ENCODE data around the gene PARPBP. TPM values are rescaled to one million over a fixed set of nuclear protein-coding genes. Genes with fewer than 3 reads are reported as not detected.

Gene PARPBP, protein sequence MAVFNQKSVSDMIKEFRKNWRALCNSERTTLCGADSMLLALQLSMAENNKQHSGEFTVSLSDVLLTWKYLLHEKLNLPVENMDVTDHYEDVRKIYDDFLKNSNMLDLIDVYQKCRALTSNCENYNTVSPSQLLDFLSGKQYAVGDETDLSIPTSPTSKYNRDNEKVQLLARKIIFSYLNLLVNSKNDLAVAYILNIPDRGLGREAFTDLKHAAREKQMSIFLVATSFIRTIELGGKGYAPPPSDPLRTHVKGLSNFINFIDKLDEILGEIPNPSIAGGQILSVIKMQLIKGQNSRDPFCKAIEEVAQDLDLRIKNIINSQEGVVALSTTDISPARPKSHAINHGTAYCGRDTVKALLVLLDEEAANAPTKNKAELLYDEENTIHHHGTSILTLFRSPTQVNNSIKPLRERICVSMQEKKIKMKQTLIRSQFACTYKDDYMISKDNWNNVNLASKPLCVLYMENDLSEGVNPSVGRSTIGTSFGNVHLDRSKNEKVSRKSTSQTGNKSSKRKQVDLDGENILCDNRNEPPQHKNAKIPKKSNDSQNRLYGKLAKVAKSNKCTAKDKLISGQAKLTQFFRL
- polyA plus RNA-seq (2012; rRNA removed) = 3.1 and 3.9 TPM in 2 replicates
- 5.3 and 6.9 TPM in 2 replicates for polyA plus RNA-seq (2012; cell fraction: cytosol; rRNA removed)
- 2.8 and 4.6 TPM in 2 replicates for polyA plus RNA-seq (2012; cell fraction: nucleus; rRNA removed)

DNA sequence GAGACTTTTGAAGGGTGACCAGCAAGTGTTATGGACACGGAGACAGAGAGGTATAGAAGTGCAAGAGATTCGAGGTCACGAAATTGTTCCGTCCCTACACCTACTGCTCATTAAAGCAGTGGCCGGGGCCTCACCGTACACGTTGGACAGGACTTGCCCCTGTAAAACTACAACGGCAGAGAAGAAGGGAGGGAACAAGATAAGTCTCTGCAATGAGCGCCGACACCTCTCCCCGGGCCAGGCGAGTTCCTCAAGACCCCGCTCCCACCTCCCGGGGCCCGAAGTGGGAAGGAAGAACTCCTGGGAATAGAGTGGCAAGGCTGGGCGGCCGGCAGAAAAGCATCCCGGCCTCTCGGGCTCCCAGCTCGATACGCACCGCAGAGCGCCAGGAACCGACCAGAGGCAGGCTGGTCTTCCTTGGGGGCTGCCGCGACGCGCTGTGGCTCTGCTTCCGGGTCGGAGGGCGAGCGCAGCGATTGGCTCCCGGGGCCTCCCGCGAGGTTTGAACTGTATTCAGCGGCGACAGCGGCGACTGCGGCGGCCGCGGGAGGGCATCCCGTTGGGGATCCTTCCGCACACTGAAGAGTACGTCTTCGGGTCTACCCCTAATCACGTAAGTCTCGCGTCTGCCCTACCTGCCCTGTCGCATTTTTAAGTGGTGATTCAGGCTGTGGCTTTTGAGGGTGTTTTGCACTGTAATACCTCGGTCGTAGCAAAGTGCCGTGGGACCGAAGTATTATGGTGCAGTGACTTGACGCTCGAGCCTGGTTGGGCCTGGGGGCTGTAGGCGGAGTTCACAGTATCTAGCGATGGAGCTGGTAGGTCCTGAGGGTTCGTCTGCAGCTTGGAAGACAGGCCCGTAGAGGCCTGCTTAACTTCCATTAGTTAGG, at the start of gene PARPBP, which contains the start of gene NUP37:
Gene PARPBP (plus strand): TSS at position 510 of the 890 bp plus-strand sequence. CDS start 3,706 bp downstream, outside the sequence.
Gene NUP37 (minus strand): TSS at position 441 of the 890 bp plus-strand sequence. CDS start 1,596 bp downstream, outside the sequence.
- Histone ChIP-seq H3K79me2 (ENCODE audit: insufficient read depth) (peaks cover 51% of the 10 kb centered on the region), H3K4me3 (ENCODE audit: low read depth in 2 of 2, low read length in 1 of 2) (peak within 1 kb of the TSS; percentile 86 to 95), H3K4me1 (ENCODE audit: control insufficient read depth in 1 of 2, insufficient read depth in 2 of 2, low read depth in 1 of 2, low read length in 1 of 2) (peaks cover 6 to 10% of the 10 kb centered on the region in 2 experiments; a peak in 3 of 4 replicates), H3K27me3 (ENCODE audit: insufficient read depth) (no peaks in the 10 kb centered on the region), H3K9me3 (no peaks in the 10 kb centered on the region), H4K20me1 (ENCODE audit: insufficient read depth) (no peaks in the 10 kb centered on the region), H3F3A (replicated peaks; ENCODE audit: insufficient read depth) (no peaks in the 10 kb centered on the region), H3K36me3 (replicated peaks in 1 of 2; ENCODE audit: control insufficient read depth in 1 of 2, insufficient read depth in 2 of 2, low read length in 1 of 2) (peaks cover 28 to 29% of the 10 kb centered on the region in 2 experiments), H3K9me2 (no peaks in the 10 kb centered on the region), H2AFZ (ENCODE audit: low read depth) (peak within 1 kb of the TSS; percentile 94), H3K27ac (ENCODE audit: low read depth in 2 of 2, low read length in 1 of 2) (peak within 1 kb of the TSS; percentile 62 to 86), H3K4me2 (peak within 1 kb of the TSS; percentile 85), H3K9ac (peak within 1 kb of the TSS; percentile 83)
- POLR2A ChIA-PET = interaction anchor here (0.6 to 1.0 kb wide), 2 partner anchors 58 to 211 kb away, joined by 3 read pairs; partner anchors contain the start of gene WASHC3
- WGBS (ENCODE audit: low lambda C conversion rate) = under 1% methylated on average over 28 of the region's 62 CpGs
- CTCF ChIA-PET = interaction anchor here (0.8 to 1.8 kb wide), 3 partner anchors 24 to 50 kb away, joined by 3 to 4 read pairs (median 4); no protein-coding TSS in a partner anchor
- peak; percentile 91 for DNase-seq
- TF ChIP-seq NFIC (IDR thresholded peaks at IDR 0.05; ENCODE audit: borderline replicate concordance) = no peak
- TF ChIP-seq, protein P1, sequence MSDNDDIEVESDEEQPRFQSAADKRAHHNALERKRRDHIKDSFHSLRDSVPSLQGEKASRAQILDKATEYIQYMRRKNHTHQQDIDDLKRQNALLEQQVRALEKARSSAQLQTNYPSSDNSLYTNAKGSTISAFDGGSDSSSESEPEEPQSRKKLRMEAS (IDR thresholded peaks at IDR 0.05; ENCODE audit: low read depth) = peak; percentile 92
- peak; percentile 96 for TF ChIP-seq ZBTB33 (IDR thresholded peaks at IDR 0.05; ENCODE audit: borderline replicate concordance, low read depth)
- no peak for TF ChIP-seq MEF2A (IDR thresholded peaks at IDR 0.05; ENCODE audit: borderline replicate concordance, low read depth)
- TF ChIP-seq TCF12 (IDR thresholded peaks at IDR 0.05) = 0 out of 2 replicates have a peak, but pooled peaks have one; percentile 16
- 0 out of 2 replicates have a peak, but pooled peaks have one; percentile 31 for TF ChIP-seq TEAD4 (IDR thresholded peaks at IDR 0.05; ENCODE audit: borderline replicate concordance, insufficient read depth)
- no peak for TF ChIP-seq FOSL2 (IDR thresholded peaks at IDR 0.05; ENCODE audit: borderline replicate concordance, low read depth)
- TF ChIP-seq POLR2AphosphoS5 (IDR thresholded peaks at IDR 0.05; ENCODE audit: low read depth, low read length) = peak; percentile 95
- peak; percentile 47; the same call in 1 of the 2 replicates for TF ChIP-seq YY1 (IDR thresholded peaks at IDR 0.05; ENCODE audit: low read depth)
- peak; percentile 87 for TF ChIP-seq GABPA (IDR thresholded peaks at IDR 0.05; ENCODE audit: low read depth)
- TF ChIP-seq, protein P2, sequence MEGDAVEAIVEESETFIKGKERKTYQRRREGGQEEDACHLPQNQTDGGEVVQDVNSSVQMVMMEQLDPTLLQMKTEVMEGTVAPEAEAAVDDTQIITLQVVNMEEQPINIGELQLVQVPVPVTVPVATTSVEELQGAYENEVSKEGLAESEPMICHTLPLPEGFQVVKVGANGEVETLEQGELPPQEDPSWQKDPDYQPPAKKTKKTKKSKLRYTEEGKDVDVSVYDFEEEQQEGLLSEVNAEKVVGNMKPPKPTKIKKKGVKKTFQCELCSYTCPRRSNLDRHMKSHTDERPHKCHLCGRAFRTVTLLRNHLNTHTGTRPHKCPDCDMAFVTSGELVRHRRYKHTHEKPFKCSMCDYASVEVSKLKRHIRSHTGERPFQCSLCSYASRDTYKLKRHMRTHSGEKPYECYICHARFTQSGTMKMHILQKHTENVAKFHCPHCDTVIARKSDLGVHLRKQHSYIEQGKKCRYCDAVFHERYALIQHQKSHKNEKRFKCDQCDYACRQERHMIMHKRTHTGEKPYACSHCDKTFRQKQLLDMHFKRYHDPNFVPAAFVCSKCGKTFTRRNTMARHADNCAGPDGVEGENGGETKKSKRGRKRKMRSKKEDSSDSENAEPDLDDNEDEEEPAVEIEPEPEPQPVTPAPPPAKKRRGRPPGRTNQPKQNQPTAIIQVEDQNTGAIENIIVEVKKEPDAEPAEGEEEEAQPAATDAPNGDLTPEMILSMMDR (IDR thresholded peaks at IDR 0.05) = no peak; the same call in 1 of the 2 replicates
- TF ChIP-seq EP300 (IDR thresholded peaks at IDR 0.05; ENCODE audit: borderline replicate concordance in 1 of 2, low read depth in 1 of 2, low read length in 1 of 2) = peak in 1 of 2 experiments; percentile 35; a peak in 1 of 4 replicates
- no peak for TF ChIP-seq SMC3 (IDR thresholded peaks at IDR 0.05; ENCODE audit: low read depth, low read length)
- TF ChIP-seq, protein P3, sequence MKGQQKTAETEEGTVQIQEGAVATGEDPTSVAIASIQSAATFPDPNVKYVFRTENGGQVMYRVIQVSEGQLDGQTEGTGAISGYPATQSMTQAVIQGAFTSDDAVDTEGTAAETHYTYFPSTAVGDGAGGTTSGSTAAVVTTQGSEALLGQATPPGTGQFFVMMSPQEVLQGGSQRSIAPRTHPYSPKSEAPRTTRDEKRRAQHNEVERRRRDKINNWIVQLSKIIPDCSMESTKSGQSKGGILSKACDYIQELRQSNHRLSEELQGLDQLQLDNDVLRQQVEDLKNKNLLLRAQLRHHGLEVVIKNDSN (IDR thresholded peaks at IDR 0.05; ENCODE audit: borderline replicate concordance, low read depth) = no peak
- TF ChIP-seq, protein P4, sequence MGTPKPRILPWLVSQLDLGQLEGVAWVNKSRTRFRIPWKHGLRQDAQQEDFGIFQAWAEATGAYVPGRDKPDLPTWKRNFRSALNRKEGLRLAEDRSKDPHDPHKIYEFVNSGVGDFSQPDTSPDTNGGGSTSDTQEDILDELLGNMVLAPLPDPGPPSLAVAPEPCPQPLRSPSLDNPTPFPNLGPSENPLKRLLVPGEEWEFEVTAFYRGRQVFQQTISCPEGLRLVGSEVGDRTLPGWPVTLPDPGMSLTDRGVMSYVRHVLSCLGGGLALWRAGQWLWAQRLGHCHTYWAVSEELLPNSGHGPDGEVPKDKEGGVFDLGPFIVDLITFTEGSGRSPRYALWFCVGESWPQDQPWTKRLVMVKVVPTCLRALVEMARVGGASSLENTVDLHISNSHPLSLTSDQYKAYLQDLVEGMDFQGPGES (IDR thresholded peaks at IDR 0.05; ENCODE audit: low read depth, low read length) = peak; percentile 38; the same call in 1 of the 2 replicates
- TF ChIP-seq PBX3 (IDR thresholded peaks at IDR 0.05) = 0 out of 2 replicates have a peak, but pooled peaks have one; percentile 33
- TF ChIP-seq, protein P5, sequence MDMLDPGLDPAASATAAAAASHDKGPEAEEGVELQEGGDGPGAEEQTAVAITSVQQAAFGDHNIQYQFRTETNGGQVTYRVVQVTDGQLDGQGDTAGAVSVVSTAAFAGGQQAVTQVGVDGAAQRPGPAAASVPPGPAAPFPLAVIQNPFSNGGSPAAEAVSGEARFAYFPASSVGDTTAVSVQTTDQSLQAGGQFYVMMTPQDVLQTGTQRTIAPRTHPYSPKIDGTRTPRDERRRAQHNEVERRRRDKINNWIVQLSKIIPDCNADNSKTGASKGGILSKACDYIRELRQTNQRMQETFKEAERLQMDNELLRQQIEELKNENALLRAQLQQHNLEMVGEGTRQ (IDR thresholded peaks at IDR 0.05; ENCODE audit: borderline replicate concordance, low read depth, low read length) = no peak
- TF ChIP-seq NRF1 (IDR thresholded peaks at IDR 0.05; ENCODE audit: low read depth, low read length) = no peak
- no peak for TF ChIP-seq RXRA (IDR thresholded peaks at IDR 0.05; ENCODE audit: borderline replicate concordance, low read depth)
- peak; percentile 98 for TF ChIP-seq CHD2 (IDR thresholded peaks at IDR 0.05; ENCODE audit: low read length, partially characterized antibody)

All from SK-N-SH (cell line).